Activated naive CD8-positive, alpha-beta T cell treated with anti-CD3 and anti-CD28 coated beads for 36 hours (primary cell): ENCODE data around the gene TMEM62. TPM values are rescaled to one million over a fixed set of nuclear protein-coding genes. Genes with fewer than 3 reads are reported as not detected.
A peak's percentile ranks its signal among the peaks of the same experiment; 100 is the strongest.
"Not testable (repeated sequence)": the region's sequence is repeated elsewhere in the genome, so short reads cannot be mapped to it uniquely, and the experiment has no call there.

Experiments used
- DNase-seq: peaks from one replicate; pipeline ENCODE4 v3.0.0; 2021
- H3K27ac Mint-ChIP-seq: one replicate; pipeline ENCODE4 v1.8.0; 2022; ENCODE audit warnings: mild to moderate bottlenecking, moderate library complexity, mixed read lengths
- H3K27me3 Mint-ChIP-seq: one replicate; pipeline ENCODE4 v1.8.0; 2022; ENCODE audit warnings: mild to moderate bottlenecking, mixed read lengths
- H3K36me3 Mint-ChIP-seq: one replicate; pipeline ENCODE4 v1.8.0; 2021; ENCODE audit warnings: mild to moderate bottlenecking, mixed read lengths
- H3K4me1 Mint-ChIP-seq: one replicate; pipeline ENCODE4 v1.8.0; 2021; ENCODE audit warnings: mixed read lengths
- H3K4me3 Mint-ChIP-seq: one replicate; pipeline ENCODE4 v1.8.0; 2022; ENCODE audit warnings: mild to moderate bottlenecking, moderate library complexity, mixed read lengths
- H3K9me3 Mint-ChIP-seq: one replicate; pipeline ENCODE4 v1.8.0; 2022; ENCODE audit warnings: mixed read lengths
- total RNA-seq, 2 experiments: library from RNA; stranded (reverse); gene quantifications; one replicate each; pipeline ENCODE4 v1.2.3, GENCODE V29; 2021

TMEM62 gene
- total RNA-seq, 2 experiments from 2014 or later: 13.8 to 13.9 TPM

GRCh38 chr15:43134157-43134635, 810 bp downstream of the TMEM62 start:
- Mint-ChIP-seq H3K9me3 (peaks cover 2% of the 10 kb centered on the region), H3K27ac (peak overlapping the region; percentile 75)

GRCh38 chr15:43135351-43135750, 2.0 kb downstream of the TMEM62 start:
- Mint-ChIP-seq H3K27ac (no peak overlapping the region), H3K9me3 (no peaks in the 10 kb centered on the region), H3K4me3 (no peak overlapping the region), H3K36me3 (peaks cover 33% of the 10 kb centered on the region), H3K4me1 (peaks cover 15% of the 10 kb centered on the region), H3K27me3 (no peaks in the 10 kb centered on the region)
- DNase-seq: no peak

More at GRCh38 chr15:43134157-43134635, 810 bp downstream of the TMEM62 start:
- Mint-ChIP-seq H3K4me3 (peak overlapping the region; percentile 90), H3K36me3 (peaks cover 25% of the 10 kb centered on the region), H3K27me3 (no peaks in the 10 kb centered on the region), H3K4me1 (peaks cover 15% of the 10 kb centered on the region)
- peak; percentile 4 for DNase-seq

GRCh38 chr15:43143203-43143941, 10.0 kb downstream of the TMEM62 start:
- Mint-ChIP-seq H3K4me1 (peaks cover 11% of the 10 kb centered on the region), H3K36me3 (peaks cover 42% of the 10 kb centered on the region), H3K4me3 (no peak overlapping the region), H3K27ac (no peak overlapping the region), H3K9me3 (no peaks in the 10 kb centered on the region), H3K27me3 (no peaks in the 10 kb centered on the region)
- no peak for DNase-seq

- no peak overlapping the region for H3K4me3 Mint-ChIP-seq
- no peak for DNase-seq
- H3K27ac Mint-ChIP-seq: no peak overlapping the region
- H3K4me1 Mint-ChIP-seq: peaks cover 11% of the 10 kb centered on the region
- H3K36me3 Mint-ChIP-seq: peaks cover 40% of the 10 kb centered on the region
- no peaks in the 10 kb centered on the region for H3K27me3 Mint-ChIP-seq
- no peaks in the 10 kb centered on the region for H3K9me3 Mint-ChIP-seq
These were observed 11.1 kb downstream of the TMEM62 start for GRCh38 chr15:43144512-43144911.

GRCh38 chr15:43146184-43146583, 12.8 kb downstream of the TMEM62 start:
- no peak for DNase-seq
- Mint-ChIP-seq H3K9me3 (no peaks in the 10 kb centered on the region), H3K4me1 (peaks cover 11% of the 10 kb centered on the region), H3K36me3 (peaks cover 31% of the 10 kb centered on the region), H3K27ac (no peak overlapping the region), H3K4me3 (no peak overlapping the region), H3K27me3 (no peaks in the 10 kb centered on the region)

GRCh38 chr15:43150191-43150929, 17.0 kb downstream of the TMEM62 start:
- H3K36me3 Mint-ChIP-seq: peaks cover 36% of the 10 kb centered on the region
- H3K9me3 Mint-ChIP-seq: no peaks in the 10 kb centered on the region
- H3K27ac Mint-ChIP-seq: no peak overlapping the region
- no peaks in the 10 kb centered on the region for H3K27me3 Mint-ChIP-seq
- DNase-seq: no peak
- no peak overlapping the region for H3K4me3 Mint-ChIP-seq
- H3K4me1 Mint-ChIP-seq: peaks cover 8% of the 10 kb centered on the region

GRCh38 chr15:43151688-43152087, 18.3 kb downstream of the TMEM62 start:
- Mint-ChIP-seq H3K36me3 (peaks cover 33% of the 10 kb centered on the region), H3K27me3 (no peaks in the 10 kb centered on the region), H3K4me1 (peaks cover 8% of the 10 kb centered on the region), H3K27ac (no peak overlapping the region), H3K4me3 (no peak overlapping the region), H3K9me3 (no peaks in the 10 kb centered on the region)
- DNase-seq: no peak

GRCh38 chr15:43153269-43153668, 19.9 kb downstream of the TMEM62 start:
- Mint-ChIP-seq H3K4me3 (no peak overlapping the region), H3K27me3 (no peaks in the 10 kb centered on the region), H3K9me3 (no peaks in the 10 kb centered on the region), H3K36me3 (peaks cover 34% of the 10 kb centered on the region), H3K4me1 (peaks cover 8% of the 10 kb centered on the region), H3K27ac (no peak overlapping the region)
- DNase-seq: no peak

GRCh38 chr15:43165801-43166325, 32.5 kb downstream of the TMEM62 start:
- Mint-ChIP-seq H3K9me3 (no peaks in the 10 kb centered on the region), H3K4me1 (peaks cover 3% of the 10 kb centered on the region), H3K27me3 (no peaks in the 10 kb centered on the region), H3K36me3 (peaks cover 24% of the 10 kb centered on the region), H3K27ac (no peak overlapping the region), H3K4me3 (no peak overlapping the region)
- DNase-seq: no peak

- not testable (repeated sequence) for H3K4me3 Mint-ChIP-seq, H3K9me3 Mint-ChIP-seq, H3K27ac Mint-ChIP-seq, H3K4me1 Mint-ChIP-seq, DNase-seq, H3K27me3 Mint-ChIP-seq
- H3K36me3 Mint-ChIP-seq: peaks cover 29% of the 10 kb centered on the region
These were observed 33.9 kb downstream of the TMEM62 start for GRCh38 chr15:43167261-43167660.

GRCh38 chr15:43168192-43169107, 35.1 kb downstream of the TMEM62 start:
- Mint-ChIP-seq H3K36me3 (peaks cover 33% of the 10 kb centered on the region), H3K9me3 (peaks cover 1% of the 10 kb centered on the region), H3K4me1 (peaks cover 3% of the 10 kb centered on the region), H3K27ac (no peak overlapping the region), H3K4me3 (no peak overlapping the region), H3K27me3 (no peaks in the 10 kb centered on the region)
- DNase-seq: no peak

GRCh38 chr15:43169888-43170287, 36.5 kb downstream of the TMEM62 start:
- H3K27ac Mint-ChIP-seq: no peak overlapping the region
- DNase-seq: no peak
- no peak overlapping the region for H3K4me3 Mint-ChIP-seq
- H3K9me3 Mint-ChIP-seq: peaks cover 1% of the 10 kb centered on the region
- H3K4me1 Mint-ChIP-seq: peaks cover 3% of the 10 kb centered on the region
- H3K36me3 Mint-ChIP-seq: peaks cover 34% of the 10 kb centered on the region
- no peaks in the 10 kb centered on the region for H3K27me3 Mint-ChIP-seq

GRCh38 chr15:43175656-43176309, 42.4 kb downstream of the TMEM62 start:
- H3K27me3 Mint-ChIP-seq, H3K27ac Mint-ChIP-seq, H3K4me1 Mint-ChIP-seq, DNase-seq, H3K9me3 Mint-ChIP-seq, H3K4me3 Mint-ChIP-seq: not testable (repeated sequence)
- H3K36me3 Mint-ChIP-seq: peaks cover 28% of the 10 kb centered on the region

- not testable (repeated sequence) for H3K9me3 Mint-ChIP-seq, H3K27me3 Mint-ChIP-seq, H3K4me1 Mint-ChIP-seq, DNase-seq, H3K27ac Mint-ChIP-seq, H3K4me3 Mint-ChIP-seq
- peaks cover 24% of the 10 kb centered on the region for H3K36me3 Mint-ChIP-seq
These were observed 43.8 kb downstream of the TMEM62 start for GRCh38 chr15:43177147-43177546.
